Prostate gland (tissue), 2 donors: ENCODE data around the gene MYEOV.

Source experiments
- CTCF ChIP-seq, 4 experiments: fragments of 200-600 bp in 2 of 4; fragments of 450-650 bp in 2 of 4; sonication (generic) in 2 of 4; IDR thresholded peaks; 1 replicate in 3 of 4; 2 replicates in 1 of 4; pipeline ENCODE4 v1.5.1; 2016 to 2019; ENCODE audit warnings: antibody characterized with exemption in 4 of 4, mild to moderate bottlenecking in 2 of 4, moderate library complexity in 2 of 4
- POLR2A ChIP-seq: fragments of 450-650 bp; IDR thresholded peaks from one replicate; pipeline ENCODE4 v1.6.1; 2016; ENCODE audit warnings: antibody characterized with exemption, mild to moderate bottlenecking
- POLR2AphosphoS5 ChIP-seq: sonication (generic); formaldehyde crosslinking; IDR thresholded peaks from one replicate; pipeline ENCODE4 v1.6.1; 2017; ENCODE audit warnings: antibody characterized with exemption

- TF ChIP-seq CTCF (IDR thresholded peaks at IDR 0.05) (no peak), POLR2A (no peak), POLR2AphosphoS5 (no peak)
Observed at GRCh38 chr11:69285766-69286165, 8.2 kb upstream of the MYEOV start.
